GM19468 (cell line): ENCODE measurements around the gene DDA1.

Experiments used
- ATAC-seq: cut with Tn5 transposase; IDR thresholded peaks from one replicate; pipeline ENCODE4 v1.9.1; 2021; ENCODE audit warnings: mild to moderate bottlenecking, moderate library complexity, moderate number of reproducible peaks; ENCODE audit not compliant: unreplicated experiment; ENCODE audit errors: extremely low read depth

Gene DDA1

DNA sequence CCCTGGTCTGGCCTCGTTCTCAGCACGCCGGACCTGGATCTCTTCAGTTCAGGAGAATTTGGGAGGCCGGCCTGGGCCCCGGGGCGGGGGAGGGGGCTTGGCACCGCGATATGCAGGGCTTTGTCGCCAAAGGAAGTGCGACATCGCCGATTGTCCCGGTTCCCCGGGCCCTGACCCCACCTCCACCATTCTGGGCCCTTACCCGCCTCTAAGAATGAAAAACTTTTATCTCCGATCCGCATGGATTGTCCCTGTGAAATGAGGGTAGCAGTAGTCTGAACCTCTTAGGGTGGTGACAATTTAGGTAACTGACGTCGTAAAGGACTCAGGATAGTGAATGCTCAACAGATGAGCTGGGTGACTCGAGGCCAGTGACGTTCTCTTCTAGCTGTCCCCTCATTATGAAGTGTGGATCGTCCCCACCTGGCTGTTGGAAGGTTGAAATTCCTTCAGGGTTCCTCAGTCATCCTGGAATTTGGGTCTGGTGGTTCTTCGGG lies 650 bp downstream of the DDA1 start:
- no peak for ATAC-seq

DNA sequence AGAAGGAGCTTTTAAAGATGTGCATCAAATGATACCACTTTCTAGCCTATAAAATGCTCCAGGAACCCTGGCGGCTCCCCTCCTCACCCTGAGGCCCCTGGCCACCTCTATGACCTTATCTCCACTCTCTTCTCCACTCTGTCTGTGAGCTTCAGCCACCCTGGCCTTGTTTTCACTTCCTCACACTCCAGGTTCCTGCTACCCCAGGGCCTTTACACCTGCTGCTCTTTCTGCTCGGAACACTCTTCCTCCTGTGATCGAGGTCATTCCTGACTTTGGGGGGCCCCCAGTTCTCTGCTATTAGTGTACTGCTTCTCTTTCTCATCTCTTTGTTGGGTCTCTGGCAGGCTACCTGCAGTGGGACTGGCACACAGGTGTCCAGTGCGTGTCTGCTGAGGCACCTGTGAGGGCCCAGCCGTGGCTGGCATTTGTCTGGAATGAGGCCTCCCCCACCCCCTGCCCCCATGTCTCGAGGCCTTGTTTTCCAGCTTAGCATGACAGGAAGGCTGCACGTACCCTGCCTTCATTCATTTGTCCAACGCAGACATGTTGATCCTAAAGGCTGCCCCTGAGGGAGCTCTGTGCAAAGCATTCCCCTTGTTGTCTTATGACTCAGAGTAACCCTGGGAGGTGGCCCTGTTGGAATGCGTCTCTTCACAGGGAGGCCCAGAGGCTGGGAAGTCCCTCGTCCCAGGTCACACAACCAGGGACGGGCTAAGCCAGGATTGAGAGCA lies 2.3 kb downstream of the DDA1 start:
- ATAC-seq = no peak

DNA sequence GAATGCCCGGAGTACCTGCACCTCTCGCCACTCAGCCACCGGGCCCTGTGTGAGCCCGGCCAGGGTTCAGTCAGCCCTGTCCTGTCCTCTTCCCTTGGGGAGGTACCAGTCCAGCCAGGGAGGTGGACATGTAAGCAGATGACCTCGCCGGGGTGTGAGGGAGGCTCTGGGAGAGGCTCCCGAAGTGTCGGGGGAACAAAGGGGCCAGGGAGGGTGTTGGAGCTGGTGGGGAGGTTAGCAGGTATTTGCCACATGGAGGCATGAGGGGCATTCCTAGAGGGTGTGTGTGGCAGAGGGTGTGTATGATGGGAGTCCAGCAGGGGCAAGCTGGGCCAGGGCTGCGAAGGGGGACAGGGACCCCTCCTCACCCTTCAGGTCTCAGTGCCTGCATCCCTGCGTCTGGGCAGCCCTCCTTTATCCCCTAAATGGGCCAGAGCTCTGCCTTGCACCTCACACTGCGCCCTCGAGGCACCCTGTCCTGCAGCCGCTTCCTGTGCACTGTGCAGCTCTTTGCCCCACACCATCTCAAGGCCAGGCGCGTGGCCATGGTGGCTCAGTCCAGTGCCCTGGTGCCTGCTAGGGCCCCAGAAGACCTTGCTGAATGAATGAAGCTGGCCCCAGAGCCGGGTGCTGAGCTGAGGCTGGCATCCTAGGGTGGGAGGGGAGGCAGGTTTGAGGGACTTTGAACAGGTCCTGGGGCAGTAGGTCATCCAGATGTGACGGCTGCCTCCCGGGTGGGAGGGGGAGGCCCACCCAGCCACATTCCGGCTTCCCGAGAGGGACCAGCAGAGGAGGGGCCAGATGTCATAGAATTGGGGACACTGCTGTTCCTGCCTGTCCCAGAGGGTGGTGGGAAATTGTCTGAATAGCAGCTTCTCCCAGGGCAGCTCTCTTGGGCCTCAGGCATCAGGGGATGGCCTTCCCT lies 3.1 kb downstream of the DDA1 start:
- no peak for ATAC-seq

DNA sequence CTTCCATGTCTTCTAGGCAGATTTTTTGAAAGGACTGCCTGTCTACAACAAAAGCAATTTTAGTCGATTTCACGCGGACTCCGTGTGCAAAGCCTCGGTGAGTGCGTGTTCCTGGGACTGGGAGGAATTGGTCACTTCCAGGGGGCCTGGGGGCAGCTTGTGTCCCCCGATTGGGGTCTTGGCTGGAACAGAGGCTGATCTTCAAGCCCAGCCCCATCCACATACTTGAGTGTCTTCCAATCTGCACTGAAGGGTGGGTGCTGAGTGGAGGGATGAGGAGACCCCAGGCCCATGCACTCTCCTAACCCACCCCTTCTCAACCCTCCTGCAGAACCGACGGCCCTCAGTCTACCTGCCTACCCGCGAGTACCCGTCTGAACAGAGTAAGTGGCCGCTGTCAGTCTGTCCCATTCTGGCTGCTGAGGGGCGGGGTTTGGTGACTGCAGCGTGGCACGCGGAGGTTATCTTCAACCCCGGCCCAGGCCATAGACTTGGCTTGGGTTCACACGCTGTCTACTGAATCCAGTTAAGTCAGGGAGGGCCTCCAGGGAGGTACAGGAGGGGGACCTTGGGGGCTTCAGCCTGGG lies 4.7 kb downstream of the DDA1 start:
- ATAC-seq = no peak

DNA sequence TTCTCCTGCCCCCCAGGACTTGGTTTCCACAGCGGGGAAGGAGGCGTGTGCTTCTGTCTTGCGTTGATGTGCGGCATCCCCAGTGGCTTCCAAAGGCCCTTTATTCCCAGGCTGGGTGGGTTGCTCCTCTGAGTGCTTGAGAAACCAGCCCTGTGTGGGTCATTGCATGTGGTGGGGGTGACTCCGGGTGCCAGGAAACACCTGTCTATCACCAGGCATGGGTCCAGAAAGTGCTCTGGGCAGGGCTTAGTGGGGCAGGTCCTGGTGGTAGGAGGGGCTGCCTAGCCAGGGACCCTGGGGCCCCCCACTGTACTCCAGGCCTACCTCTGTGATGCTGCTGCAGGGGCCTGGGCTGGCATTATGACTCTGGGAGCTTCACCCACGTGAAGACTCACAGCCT lies 9.6 kb downstream of the DDA1 start:
- no peak for ATAC-seq

DNA sequence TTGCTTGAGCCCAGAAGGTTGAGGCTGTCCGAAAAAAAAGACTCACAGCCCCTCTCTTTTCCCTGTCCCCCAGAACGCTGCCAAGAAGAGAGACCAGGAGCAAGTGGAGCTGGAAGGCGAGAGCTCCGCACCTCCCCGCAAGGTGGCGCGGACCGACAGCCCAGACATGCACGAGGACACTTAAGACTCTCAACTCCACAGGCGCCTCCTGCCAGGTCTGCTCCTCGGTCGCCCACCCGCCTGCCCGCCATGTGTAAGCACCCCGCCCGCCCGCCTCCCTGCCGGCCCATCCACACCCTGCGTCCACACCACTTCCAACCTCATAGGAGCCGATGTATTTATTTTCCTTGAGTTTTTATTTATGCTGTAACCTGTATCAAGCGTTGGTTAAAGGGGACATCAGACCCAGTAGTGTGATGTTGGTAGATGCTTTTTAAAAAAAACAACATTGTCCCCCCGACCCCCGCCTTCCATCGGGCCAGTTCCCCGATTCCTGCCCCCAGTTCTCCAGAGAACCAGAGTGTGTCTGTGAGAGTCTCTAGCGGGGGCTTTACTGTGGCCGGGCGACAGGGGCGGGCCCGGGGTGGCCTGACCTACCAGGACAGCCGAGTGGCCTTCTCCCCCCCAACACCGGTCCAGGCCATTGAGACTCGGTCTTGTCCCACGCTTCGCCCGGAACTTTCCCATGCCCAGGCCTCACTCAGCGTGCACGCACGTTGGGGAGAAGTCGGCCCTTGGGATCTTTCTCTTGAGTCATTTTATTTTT lies 10.3 kb downstream of the DDA1 start:
- ATAC-seq = no peak

DNA sequence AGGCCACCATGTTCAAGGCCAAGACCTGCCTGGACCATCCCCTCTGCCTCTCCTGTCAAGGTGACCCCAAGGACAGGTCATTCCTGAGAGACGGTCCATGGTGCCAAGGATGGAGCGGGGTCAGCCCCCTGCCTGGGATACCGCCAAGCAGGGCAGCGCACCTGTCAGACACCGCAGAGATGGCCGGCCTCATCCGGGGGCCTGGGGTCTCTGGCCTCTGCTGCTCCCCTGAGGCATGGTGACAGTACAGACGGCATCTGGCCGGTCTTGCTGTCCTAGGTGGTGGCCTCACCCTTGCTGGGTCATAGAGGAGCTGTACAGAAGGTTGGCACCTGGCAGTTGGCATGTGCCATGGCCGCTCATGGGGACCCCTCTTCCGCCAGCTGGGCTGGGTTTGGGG lies 11.1 kb downstream of the DDA1 start:
- no peak for ATAC-seq

DNA sequence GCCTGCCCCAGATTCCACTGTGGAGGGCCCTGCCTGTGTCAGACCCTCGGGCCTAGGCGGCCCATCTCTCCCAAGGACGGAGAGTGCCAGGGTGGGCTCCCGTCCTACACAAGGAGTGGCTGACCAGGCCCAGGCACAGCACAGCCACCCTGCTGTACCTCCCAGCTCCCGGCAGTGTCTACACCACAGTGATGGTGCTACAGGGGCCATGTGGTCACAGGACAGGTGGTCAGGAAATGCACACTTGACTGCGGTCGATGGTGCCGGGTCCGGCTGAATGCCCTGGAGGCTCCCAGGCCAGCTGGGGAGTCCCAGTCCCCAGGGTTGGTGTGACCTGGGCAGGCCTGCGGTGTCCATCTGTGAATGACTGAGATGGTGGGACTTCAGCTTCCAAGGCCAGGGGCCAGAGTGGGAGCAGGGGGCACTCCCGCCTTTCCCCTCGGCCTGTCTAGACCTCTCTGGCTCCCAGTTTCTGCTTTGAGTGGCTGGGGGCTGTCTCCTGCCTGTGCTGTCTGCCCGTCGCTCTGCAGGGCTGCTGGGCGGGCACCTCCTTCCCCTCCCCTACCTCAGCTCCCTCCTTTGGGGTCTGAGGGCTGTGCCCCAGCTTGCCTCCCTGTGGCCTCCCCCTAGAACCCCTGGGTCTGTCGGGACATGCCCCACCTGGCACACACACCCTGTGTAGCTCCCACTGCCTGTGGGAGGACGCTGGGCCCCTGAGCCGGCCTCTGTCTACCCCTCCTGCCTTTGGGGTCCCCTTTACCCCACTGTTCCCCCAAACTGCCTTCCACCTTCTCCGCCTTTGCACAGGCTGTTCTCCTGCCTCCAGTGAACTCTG lies 12.5 kb downstream of the DDA1 start:
- ATAC-seq = no peak

DNA sequence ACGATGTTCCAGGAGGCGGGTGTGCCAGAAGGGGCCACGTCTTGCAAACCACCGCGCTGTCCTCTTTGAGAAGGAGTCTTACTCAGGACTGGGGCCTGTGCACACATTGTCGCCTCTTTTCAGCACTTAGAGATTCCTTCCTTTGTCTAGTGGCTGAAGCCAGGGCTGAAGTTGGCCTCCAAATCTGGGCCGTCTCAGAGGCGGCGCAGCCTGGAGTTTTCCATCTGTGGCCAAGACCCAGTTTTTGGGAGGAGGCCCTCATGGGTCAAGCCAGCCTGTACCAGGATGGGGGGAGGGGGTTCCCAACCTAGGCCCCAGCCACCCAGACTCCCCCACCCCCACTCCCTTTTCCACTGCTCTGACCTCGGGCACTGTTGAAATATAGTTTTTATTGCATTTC lies 13.5 kb downstream of the DDA1 start:
- no peak for ATAC-seq

DNA sequence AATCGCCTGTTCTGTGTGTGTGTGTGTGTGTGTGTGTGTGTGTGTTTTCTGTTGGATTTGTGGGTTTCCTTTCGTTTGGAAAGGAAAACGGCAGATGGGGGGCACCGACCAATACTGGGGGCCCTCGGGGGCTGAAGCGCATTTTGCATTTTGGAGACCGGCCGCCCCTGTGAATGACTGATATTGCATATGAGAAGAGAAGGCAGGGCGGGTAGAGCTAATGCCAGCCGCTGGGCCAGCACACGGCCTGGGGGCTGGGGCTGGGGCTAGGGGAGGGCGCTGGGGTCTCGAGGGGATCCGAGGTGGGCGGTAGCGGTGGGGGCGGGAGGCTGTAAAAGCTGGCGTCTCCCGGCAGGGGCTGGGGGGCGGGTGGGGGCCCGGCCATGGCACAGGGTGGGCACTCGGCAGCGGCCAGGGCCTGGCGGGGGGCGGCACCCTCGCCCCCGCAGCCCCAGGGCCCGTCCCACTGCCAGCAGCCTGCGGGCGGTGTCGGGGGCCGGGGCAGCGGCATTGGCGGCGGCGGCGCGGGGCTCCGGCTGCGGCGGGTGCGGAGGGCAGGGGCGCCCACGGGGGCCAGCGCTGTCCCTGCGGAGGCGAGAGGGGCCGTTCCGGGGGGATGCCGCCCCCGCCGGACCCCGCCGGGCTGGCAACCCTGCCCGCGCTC lies 14.1 kb downstream of the DDA1 start:
- no peak for ATAC-seq

DNA sequence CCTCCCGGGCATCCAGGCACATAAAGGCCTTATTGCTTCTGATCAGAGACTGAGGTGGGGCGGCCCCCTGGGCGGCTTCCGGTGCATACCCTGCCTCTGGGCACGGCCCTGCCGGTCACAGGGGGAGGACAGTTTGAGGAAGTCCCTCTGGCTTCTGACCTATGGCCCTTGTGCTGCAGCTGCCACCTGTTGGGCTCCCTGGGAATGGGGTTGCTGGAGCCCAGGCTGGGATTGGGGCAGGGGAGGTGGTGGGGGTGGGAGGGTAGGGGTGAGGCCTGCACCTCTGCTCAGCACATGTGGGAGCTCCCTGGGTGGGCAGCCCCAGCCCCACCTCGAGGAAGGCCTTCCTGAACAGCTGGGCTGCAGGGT lies 14.6 kb downstream of the DDA1 start:
- no peak for ATAC-seq

DNA sequence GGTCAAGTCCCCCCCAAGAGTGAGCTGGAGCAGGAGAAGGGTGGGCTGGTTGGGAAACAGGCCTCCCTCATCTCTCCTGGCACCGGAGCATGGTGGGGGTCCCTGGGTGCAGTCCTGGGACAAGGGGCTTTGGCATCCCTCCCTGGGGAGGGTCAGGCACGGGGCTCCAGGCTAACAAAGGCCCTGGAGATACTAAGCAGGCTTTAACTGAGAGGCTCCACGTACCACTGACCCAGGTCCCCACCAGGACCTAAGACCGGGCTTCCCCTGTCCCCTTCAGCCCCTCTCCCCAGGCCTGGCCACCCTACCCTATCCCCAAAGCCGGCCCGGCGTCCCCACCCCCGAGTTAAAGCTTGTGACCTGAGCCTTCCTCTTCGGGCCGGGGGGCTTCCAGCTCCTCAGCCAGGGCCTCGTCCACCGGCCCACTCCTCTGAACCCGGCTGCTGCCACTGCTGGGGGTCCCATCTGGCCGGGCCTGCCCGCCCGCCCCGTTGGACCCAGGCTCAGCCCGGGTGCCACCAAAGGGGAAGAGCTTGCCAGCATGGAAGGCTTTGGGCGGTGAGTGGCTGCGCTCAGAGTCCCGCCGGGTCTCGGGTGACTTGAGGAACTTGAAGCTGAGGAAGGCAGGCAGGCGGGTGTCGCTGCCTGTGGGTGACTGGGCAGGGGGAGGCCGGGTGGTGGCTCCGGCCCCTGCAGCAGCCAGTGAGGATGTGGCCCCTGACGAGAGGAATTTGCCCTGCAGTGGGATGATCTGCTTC lies 15.2 kb downstream of the DDA1 start:
- no peak for ATAC-seq

DNA sequence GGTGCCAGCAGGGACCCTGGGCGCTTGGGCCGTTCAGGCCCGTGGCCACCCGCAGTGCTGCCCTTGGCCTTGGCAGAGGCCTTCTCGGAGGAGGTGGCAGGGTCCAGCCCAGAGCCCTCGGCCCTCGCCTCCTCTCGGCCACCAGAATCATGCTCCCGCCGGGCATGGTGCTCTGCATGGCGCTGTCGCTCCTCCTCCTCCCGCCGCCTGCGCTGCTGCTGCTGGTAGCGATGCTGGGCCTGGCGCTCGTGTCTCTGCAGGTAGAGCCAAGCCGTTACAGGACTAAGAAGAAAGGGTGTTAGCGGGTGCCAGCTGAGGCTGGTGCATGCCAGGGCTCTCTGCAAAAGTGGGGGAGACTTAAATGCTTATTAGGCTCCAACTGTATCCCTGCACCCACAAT lies 15.8 kb downstream of the DDA1 start:
- ATAC-seq = no peak

DNA sequence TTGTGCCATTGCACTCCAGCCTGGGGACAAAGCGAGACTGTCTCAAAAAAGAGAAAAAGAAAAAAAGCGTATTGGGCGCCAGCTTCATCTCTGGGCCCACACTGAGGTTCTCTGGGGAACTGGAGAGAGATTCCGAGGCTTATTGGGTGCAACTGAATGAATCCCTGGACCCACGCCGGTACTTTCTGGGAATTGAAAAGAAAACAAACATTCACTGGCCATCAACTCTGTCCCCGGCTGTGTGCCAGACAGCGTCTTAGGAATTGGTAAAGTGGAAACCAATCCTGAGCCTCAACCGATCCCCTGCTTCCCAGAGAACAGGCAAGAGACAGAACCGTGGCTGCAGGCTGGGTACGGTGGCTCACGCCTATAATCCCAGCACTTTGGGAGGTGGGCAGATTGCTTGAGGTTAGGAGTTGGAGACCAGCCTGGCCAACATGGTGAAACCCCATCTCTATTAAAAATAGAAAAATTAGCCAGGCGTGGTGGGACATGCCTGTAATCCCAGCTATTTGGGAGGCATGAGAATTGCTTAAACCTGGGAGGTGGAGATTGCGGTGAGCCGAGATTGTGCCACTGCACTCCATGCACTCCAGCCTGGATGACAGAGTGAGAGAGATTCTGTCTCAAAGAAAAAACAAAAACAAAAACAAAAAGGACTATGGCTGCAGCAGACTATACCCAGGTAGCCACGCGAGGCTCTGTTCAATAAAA lies 16.7 kb downstream of the DDA1 start:
- ATAC-seq = no peak

DNA sequence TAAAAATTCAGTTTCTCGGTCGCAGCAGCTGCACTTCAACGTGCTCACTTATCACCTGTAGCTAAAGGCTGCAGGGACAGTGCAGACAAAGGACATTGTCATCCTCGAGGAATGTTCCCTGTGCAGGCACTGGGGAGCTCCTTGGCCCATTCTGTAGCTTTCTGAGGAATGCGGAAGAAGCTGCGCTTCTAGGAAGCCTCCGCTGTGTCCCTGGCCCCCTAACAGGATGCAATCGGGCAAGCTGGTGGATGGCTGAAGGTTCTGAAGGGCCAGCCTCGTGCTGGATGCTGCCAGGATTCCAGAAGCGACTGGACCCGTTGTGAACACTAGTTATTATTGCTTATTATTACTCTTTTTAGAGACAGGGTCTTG lies 17.2 kb downstream of the DDA1 start:
- no peak for ATAC-seq

DNA sequence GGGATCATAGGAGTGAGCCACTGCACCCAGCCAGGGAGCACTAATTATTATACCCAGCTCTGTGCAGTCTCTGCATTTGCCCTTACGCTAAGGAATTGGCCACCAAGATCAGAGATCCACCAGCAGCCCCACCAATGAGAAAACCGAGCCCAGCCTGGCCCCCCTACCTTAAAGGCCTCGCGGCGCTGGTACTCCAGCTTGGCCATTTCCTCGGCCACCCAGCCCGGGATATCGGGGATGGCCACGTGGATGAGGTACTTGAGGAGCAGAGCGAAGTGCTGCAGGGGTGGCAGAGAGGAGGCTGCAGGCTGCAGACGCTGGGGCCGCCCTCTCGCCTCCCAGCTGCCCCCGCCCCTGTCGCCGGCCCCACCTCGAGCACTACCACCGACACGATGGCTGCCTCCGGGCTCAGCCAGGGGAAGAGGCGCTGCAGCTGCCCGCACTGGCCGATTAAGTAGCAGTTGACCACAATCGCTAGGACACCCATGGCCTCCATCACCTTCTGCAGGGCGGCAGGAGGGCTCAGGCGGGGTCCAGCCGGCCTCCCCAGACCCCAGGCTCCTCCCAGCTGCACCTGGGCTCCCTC lies 17.8 kb downstream of the DDA1 start:
- ATAC-seq = no peak
